ENCODE data around the gene FAM227A.

FAM227A gene

DNA sequence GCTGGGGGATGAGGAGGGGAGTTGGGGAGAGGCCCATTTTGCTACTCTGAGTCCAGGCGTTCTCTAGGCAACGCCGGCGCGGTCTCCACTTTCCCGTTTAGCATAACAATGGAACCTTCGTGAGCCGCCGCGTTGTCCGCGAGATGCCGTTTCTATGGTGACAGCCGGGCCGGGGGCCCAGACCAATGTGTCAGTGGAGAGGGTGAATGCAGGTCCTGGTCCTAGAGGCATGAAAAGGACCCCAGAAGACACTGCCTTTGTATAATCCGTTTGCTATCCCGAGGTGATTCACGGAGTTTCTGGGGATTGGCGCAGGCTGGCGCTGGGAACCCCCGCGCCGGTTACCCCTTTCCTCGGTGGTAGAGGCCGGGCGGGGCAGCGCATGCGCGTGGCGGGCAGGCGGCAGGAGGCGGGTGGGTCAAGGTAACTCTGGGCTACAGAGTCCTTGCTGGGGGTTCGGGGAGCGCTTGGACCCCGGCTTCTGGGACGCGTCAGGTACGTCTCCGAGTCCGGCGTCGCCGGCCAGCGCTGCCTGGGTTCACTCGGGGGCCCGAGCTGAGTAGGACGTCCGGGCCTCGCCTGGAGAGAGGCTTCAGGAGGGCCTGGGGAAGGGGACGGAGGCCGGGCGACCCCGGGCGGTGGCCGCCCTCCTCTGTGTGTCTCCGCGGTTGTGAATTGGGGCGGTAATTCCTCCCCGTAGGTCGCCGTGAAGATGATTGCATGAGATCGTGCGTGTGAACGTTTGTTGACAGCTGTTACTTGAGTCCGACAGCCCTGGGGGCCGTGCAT is at the start of gene FAM227A, which contains the start of gene CBY1:
TSS of gene FAM227A (minus strand) at position 137 of the 789 bp plus-strand sequence. CDS start 6,224 bp downstream, outside the sequence.
TSS of gene CBY1 (plus strand) at position 383 of the 789 bp plus-strand sequence. CDS start 11,417 bp downstream, outside the sequence.
- DNase-seq (ENCODE audit: low spot score), result peak; percentile 100

DNA sequence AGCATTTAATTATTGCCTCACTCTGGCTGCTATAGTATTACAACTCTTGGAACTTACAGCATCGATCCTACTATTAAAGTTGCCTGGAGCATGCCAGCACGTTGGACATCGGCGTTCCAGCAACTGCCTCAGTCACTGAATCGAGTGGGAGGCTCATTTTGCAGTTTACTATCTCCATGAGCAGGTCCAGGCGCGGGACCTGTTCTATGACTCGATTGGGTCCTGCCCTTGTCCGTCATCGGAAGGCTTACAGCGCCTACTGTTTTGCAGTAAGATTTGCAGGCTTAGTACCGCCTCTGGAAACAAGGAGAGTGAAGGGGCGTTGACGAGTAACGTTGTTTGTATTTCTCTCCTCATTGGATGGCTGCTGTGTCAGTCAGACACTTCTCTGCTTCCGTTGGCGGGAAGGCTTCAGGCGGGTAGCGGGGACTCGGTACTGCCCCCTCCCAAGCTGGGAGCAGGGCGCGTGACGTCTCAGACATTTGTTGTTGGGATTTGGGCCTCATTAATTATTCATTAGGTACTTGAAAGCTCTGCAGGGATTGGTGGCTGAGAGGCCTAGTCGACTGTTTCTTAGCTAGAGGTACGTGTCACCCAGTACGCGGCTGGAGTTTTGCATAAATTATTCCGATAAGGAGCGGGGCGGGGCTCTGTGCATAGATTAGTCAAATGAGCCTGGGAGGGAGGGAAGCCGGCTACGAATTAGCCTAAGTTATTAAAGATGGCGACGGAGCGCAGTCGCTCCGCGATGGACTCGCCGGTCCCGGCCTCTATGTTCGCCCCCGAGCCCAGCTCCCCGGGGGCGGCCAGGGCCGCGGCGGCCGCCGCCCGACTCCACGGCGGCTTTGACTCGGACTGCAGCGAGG is 49.3 kb upstream of the FAM227A start, which contains the start of gene GTPBP1:
TSS of gene GTPBP1 (plus strand) at position 710 of the 866 bp plus-strand sequence. CDS start at position 722, 12 bp downstream.
- DNase-seq (ENCODE audit: low spot score), result peak; percentile 96

DNA sequence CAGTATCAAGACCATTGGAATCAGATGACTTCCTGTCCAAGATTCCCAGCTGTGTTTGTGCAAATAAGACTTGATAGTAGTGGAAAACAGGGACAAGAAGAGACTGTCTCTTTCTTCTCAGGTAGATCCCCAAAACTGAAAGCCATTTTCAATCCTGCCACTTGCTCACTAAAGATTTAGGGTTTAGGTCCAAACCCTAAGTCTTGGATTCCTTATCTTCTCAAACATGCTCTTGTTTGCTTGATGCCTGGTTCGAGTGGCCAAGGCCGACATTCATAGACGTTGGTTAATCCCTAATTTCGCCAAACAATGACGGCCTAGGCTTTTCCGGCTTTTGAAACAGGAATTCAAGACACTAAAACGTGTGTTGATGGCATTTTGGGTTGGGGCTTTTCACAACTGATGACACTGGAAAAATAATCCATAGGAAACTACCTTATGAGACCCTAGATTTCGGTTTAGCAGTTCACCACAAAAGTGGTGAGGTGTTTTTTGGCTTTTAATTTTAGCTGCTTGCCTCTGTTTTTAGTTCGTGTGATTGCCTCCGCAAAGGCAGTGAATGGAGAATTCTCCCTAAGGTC is 48.6 kb upstream of the FAM227A start:
- DNase-seq (ENCODE audit: low spot score), result no peak

DNA sequence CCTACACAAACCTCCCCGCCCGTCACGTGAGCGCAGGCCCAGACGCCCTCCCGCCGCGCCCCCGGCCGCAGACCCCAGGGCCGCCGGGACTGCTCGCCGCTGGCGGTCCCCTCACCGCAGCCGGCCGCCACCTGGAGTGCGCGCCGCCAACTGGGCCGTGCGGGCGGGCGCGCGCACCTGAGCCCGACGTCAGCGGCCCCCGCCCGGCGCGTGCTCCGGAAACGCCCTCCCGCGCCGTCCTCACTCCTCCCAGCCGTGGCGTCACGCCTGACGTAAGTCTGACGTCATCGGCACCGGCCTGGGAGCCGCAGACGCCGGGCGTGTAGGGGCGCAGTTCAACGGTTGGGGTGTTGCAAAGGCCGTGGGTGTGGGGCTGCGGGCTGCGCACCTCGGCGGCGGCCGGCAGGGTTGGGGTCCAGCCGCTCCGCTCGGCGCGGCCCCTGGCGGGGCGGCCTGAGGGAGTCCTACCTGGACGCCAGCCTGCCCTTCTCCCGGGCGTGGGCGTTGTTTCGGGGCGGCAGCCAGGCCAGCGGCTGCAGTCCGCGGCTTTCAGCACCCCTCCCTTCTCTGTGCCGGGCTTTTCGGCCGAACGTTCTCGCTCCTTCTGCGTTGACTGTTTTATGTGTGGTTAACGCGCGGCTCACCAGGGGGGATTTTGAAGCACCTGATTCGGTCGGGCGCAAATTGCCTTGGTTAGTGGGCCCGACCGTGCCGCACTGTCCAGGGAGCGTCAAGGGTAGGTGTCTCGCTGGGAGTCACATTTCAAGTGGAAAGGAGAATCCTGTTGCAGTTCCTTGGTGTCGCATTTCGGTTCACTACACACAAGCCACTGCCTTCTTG is 44.8 kb upstream of the FAM227A start, which contains the start of gene JOSD1:
TSS of gene JOSD1 (minus strand) at position 155 of the 840 bp plus-strand sequence. CDS start 956 bp downstream, outside the sequence.
- DNase-seq (ENCODE audit: low spot score), result peak; percentile 95

DNA sequence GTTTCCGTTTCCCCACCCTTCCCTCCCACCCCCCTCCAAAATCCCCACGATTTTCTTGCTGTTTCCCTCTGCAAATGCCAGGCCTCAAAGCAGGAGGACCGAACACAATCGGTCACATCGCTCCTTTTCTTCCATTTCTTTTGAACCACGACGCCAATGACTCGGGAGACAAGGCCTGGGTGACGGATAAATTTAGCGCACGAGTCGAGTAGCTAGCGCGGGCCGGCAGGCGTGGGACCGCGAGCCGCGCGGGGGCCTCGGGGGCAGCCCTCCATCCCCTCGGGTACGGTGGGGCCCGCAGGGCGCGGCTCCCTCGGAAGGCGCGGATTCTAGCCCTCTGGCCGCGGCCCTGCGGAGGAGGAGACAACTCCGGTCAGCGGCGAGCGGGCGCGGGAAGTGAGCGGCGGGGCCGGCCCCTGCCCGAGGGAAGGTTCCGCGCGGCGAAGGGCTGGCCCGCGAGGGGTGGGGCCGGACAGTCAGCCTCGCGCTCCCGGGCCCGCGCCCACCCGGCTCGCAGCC is 44.1 kb upstream of the FAM227A start:
- peak; percentile 80 for DNase-seq (ENCODE audit: low spot score)

DNA sequence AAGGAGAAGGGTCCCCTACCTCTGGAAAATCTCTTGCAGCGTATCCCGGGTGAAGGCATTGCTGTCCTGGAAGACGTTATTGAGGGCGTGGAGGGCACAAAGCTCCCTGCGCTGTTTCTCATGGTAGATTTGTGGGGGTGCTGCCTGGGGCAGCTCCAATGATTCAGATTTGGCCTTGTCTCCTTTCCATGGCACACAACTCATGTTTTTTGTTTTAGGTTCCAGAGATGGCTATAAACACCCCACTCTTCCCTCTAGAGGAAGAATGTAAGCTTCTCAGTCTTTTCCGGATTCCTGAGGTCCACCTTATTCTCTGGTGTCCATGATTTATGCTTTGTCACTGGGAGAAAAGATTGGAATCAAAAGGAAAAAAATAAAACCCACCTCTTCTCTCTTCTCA is 43.6 kb upstream of the FAM227A start:
- peak; percentile 41 for DNase-seq (ENCODE audit: low spot score)

DNA sequence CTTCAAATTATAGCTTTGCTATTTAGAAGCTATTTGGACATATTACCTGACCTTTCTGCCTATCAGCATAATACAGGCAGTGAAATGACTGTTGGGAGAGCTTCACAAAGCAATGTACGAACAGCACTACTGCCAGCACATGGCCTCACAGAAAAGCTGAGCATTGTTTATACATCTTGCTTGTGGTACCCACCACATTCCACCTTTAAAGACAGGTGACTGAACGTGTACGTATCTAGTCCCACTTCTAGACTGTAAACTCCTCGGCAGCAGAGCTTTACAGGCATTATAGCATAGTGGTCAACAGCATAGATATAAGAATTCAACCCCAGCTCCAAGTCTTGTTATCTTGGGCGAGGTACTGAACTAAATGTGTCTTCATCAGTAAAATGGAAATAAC is 43.0 kb upstream of the FAM227A start:
- no peak for DNase-seq (ENCODE audit: low spot score)

DNA sequence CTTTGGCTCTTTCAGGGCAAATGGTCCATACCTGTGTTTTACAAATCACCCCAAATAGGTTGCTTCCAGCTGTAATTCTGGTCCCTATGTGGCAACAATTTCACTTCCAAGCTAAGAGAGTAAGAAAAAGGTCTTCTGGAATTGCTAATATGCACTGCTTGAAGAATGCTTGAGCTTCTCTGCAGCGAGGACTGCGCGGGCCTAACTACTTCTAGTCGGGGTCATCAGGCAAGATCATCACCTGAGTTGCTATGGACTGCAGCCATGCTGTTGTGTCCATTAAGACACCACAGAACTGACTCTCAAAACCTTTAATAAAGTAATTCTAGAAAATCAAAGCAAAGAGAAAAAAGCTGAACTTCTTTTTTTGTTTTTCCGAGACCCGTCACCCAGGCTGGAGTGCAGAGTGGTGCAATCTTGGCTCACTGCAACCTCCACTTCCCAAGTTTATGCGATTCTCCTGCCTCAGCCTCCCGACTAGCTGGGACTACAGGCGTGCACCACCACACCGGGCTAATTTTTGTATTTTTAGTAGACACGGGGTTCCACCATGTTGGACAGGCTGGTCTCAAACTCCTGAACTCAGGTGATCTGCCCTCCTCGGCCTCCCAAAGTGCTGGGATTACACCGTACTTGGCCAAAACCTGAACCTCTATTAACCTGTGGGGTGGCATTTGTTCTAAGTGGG is 42.4 kb upstream of the FAM227A start:
- no peak for DNase-seq (ENCODE audit: low spot score)

DNA sequence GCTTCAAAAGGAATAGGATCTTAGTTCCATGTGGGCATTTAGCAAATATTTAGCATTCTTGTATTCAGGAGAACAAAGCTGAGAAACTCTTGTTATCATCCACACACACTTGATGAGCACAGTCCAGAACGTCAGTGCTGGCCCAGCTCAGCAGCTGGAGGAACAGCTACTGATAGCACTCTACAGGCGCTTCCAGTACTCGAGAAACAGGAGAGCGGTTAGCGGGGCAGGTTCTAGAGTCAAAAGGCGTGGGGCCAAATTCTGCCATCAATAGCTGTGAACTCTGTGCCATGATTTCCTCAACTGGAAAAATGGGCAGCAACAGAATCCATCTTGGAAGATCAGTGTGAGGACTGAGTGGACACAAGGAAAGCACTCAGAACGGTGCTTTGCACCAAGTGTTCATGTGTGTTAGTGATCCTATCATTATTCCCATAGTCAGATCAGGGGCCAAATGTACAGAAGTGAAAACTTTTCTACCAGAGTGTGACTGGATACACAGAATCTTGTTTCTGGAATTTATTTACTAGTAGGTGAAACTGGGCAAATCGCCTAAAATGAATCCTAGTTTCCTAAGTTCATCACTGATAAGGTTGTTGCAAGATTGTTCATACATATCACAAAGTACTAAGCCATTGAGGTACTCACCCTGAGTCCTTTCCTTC is 41.4 kb upstream of the FAM227A start:
- no peak for DNase-seq (ENCODE audit: low spot score)

DNA sequence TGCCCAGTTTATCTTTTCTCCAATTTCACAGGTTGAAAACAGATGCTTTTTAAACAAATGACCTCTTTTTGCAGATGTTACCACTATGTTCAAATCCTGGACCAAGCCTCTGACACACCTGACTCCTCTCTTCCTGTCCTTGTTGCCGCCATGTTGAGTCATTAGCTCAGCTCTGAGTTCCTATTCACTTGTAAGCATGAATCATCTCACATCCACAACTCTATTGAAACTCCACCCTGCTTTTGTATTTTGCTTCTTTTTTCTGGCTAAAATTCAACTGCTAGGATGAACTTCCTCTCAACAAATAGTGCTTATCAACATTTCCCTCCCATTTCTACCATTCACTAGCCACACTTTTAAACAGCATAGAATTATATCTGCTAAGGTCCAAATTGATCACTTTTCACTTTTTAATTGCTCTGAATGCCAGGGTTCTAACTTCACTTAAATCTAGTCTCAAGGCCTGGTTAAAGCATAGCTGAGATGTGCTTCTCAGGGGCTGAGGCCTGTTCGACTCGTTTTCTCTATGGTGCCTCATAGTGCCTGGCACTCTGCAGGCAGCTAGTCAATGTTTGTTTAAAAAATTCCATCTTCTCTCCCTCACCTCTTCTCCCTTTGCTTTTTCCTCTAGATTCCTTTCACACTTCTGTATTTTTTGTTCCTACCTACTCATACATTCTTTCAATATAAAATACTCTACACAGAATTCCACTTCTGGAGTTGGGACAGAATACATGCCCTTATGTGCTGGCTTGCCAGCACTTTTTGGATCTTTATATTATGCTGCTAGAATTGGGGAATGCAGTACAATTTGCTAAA is 40.6 kb upstream of the FAM227A start:
- peak; percentile 73 for DNase-seq (ENCODE audit: low spot score)

DNA sequence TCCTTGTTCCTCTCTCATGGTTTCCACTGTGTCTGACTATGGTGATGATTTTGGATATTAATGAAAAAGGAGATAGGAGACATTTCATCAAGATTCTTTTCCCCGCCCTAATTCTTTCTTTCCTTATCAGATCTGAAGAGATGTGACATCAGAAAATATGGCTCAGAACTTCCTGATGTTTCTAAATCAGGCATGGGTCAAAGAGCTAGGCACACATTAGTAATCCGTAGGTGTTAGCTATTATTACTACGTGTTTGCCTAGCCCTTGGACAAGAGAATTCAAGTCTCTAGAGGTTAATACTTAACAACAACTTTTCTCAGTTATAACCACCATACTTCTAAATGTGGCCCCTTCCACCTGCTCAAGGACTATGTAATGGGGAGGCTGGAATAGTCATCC is 38.7 kb upstream of the FAM227A start:
- DNase-seq (ENCODE audit: low spot score), result no peak

DNA sequence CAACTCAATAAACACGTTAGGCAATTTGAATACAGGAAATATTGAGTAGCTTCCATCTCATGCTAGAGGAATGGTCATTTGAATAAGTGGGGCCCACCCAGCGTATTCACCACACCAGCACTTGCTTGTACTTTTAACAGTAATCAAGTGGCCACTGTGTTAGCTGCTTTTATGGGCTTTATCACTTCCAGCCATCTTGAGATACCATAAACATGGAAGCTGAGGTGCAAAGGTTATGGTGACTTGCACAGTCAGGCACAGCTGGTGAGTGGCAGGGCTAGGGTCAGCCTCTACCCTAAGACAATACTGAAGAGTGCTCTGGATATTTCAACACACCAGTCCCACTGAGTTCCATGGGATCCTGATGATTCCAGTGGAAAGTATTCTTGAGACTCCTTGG is 37.9 kb upstream of the FAM227A start:
- DNase-seq (ENCODE audit: low spot score), result no peak

DNA sequence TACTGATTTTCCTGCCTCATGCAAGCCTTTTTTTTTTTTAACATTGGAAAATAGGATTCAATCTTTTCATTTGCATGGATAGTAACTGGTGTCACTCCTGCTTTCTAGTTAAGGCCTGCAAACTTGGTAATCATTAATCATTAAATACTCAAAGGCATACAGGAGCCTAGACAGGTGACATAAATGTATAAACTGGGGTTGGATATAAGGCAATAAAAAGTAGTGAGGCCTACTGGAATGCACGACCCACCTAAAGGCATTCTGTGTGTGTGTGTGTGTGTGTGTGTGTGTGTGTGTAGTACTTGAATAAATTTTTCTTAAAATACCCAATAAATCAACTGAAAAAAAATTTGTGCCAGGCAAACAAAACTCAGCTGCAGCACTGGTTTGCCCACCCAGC is 33.5 kb upstream of the FAM227A start:
- DNase-seq (ENCODE audit: low spot score), result no peak

DNA sequence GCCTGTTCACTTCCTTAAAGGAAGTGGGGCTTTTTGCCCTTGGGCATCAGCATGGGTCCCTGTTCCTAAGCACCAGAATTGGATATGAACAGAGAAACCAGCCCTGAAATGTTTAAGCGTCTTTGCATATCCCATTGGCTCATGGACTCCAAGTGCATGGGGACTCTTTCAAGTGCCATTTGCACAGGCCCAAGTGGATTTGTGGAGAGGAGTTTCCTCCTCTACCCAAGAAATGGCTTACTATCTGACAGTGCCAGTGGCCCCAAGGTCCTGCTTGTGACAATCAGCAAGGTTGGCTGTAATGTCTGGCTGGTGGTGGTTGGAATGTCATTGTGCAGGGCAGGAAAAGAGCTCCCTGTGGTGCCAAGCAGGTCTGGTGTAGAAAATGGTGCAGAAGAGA is 29.6 kb upstream of the FAM227A start:
- no peak for DNase-seq (ENCODE audit: low spot score)

DNA sequence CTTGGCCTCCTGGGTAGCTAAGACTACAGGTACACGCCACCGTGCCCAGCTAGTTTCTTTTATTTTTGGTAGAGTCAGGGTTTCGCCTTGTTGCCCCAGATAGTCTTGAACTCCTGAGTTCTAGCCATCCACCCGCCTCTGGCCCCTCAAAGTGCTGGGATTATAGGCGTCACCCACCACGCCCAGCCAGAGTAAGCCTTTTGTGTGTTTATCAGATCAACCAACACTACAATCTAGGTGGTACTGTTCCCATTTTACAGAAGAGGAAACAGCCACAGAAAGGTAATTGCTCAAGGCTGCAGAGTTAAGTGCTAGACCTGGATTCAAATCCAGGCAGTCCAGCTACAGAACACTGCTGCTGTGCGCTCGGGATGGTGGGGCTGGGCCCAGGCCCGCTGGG is 28.7 kb upstream of the FAM227A start:
- no peak for DNase-seq (ENCODE audit: low spot score)

DNA sequence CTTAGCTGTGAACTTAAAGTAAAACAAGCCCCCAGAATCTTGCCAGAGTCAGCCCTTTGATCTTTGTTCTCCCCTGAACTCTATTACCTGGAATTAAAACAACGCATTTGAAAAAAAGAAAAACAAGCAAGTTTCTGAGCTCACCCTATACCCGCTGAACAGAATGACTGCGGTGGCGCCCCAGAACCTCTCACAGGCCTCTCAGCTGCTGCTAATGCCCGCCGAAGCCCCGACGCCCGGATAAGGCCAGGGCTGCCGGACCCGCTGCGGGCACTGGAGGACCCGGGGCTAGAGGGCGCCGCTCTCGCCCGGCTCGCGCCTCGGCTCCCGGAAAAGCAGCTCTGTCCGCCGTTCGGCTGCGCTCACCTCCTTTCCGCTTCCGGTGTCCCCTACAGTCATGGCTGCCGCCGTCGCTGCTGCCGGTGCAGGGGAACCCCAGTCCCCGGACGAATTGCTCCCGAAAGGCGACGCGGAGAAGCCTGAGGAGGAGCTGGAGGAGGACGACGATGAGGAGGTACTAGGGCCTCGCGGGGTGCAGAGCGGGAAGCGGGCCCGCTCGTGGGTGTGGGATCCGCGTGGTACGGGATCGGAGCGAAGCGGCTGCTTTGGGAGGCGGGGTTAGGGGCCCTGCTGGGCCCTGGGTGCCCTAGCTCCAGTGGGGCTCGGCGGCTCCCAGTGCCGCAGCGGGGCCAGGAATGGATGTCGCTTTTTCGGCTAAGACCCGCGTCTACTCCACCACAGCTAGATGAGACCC is 25.6 kb upstream of the FAM227A start, which contains the start of gene TOMM22:
TSS of gene TOMM22 (plus strand) at position 376 of the 754 bp plus-strand sequence. CDS start at position 398, 22 bp downstream.
- DNase-seq (ENCODE audit: low spot score), result peak; percentile 98

DNA sequence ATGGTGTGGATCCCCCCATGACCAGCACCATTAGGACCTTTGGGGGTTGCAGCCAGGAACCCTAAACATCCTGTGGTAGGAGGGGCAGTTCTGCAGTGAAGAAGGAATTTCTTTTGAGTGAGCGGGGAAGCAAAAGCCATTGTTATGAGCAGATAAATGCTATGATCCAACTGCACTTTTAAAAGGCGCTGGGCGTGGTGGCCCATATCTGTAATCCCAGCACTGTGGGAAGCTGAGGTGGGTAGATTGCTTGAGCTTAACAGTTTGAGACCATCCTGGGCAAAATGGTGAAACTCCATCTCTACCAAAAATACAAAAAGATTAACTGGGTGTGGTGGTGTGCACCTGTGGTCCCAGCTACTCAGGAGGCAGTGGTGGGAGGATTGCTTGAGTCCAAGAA is 19.6 kb upstream of the FAM227A start:
- no peak for DNase-seq (ENCODE audit: low spot score)

DNA sequence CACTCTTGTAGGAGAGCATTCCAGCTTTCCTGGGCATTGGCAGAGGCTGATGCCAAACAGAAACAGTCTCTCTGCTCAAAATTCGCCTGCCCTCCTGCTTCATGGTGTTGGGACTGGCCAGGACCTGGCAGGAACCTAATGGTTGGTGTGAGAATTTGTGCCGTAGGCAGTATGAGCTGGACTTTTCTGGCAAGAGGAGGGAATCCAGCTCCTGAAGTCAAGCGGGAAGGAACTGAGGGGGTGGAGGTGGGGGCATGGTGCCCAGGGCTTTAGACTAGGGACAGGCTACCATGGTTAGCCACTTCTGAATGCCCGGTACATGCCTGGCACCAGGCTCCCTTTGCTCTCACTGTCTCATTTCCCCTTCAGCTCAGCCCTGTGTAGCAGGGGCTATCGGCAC is 18.7 kb upstream of the FAM227A start:
- peak; percentile 25 for DNase-seq (ENCODE audit: low spot score)

All from AG20443 (cell line).